Immature natural killer cell (primary cell): ENCODE results near the gene ENTPD8. TPM values are rescaled to one million over a fixed set of nuclear protein-coding genes. Genes with fewer than 3 reads are reported as not detected.

Experiments used
- DNase-seq, 3 donors: peaks; one replicate each; pipeline ENCODE4 v3.0.0; 2022; ENCODE audit warnings: mixed read lengths in 1 of 3
- H3K27ac Mint-ChIP-seq, 6 donors: one replicate each; pipeline ENCODE4 v1.8.0; 2020; ENCODE audit warnings: mixed read lengths in 6 of 6, mild to moderate bottlenecking in 5 of 6, inconsistent platforms in 4 of 6, moderate library complexity in 3 of 6
- H3K27me3 Mint-ChIP-seq, 3 donors: one replicate each; pipeline ENCODE4 v1.8.0; 2020 to 2021; ENCODE audit warnings: low read depth in 3 of 3, mild to moderate bottlenecking in 3 of 3, mixed read lengths in 3 of 3, moderate library complexity in 3 of 3, inconsistent platforms in 1 of 3
- H3K36me3 Mint-ChIP-seq, 3 donors: one replicate each; pipeline ENCODE4 v1.8.0; 2020; ENCODE audit warnings: mixed read lengths in 3 of 3, inconsistent platforms in 2 of 3, mild to moderate bottlenecking in 2 of 3
- H3K4me1 Mint-ChIP-seq, 2 donors: one replicate each; pipeline ENCODE4 v1.8.0; 2020; ENCODE audit warnings: inconsistent platforms in 2 of 2, mild to moderate bottlenecking in 2 of 2, mixed read lengths in 2 of 2, moderate library complexity in 1 of 2
- H3K4me3 Mint-ChIP-seq, 5 donors: one replicate each; pipeline ENCODE4 v1.8.0; 2020; ENCODE audit warnings: mild to moderate bottlenecking in 5 of 5, mixed read lengths in 5 of 5, inconsistent platforms in 3 of 5, moderate library complexity in 3 of 5
- H3K9me3 Mint-ChIP-seq, 6 donors: one replicate each; pipeline ENCODE4 v1.8.0; 2020; ENCODE audit warnings: mild to moderate bottlenecking in 6 of 6, mixed read lengths in 6 of 6, inconsistent platforms in 4 of 6, moderate library complexity in 3 of 6
- polyA plus RNA-seq, 3 donors: library from polyadenylated mRNA; unstranded; fragments of 300-500 nt; fragmentation: Illumina TruSeq; gene quantifications; one replicate each; pipeline ENCODE4 v1.2.3, GENCODE V29; 2021

Gene ENTPD8
- polyA plus RNA-seq = not detected

DNA sequence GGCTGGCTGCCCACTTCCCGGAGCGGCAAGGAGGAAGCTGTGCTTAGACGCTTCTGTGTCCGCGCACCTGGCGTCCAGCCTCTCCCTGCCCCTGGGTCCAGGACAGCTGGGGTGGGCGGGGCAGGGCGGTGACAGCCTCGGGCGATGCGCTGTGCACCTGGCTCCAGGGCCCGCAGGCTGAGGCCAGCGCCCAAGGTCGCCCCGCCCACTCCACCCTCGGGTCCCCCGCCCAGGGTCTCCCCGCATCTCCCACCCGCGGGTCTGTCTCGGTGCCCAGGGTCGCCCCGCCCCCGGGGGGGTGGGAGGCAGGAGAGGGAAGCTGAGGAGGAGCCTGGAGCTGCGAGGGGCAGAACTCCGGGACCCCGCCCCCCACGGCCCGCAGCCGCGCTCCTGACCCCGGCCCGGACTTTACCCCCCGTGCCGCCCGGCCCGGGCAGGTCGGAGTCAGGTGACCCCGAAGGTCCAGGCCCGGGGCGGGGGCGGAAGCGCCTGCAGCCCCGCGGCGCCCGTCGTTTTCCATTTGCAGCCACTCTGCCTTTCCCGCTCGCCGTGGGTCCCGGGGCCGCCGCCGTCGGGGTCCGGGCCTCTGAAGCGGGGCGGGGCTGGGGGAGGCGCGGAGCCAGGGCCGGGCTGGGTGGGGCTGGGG is at the start of gene ENTPD8:
TSS of gene ENTPD8 (minus strand) at position 69 of the 646 bp plus-strand sequence. CDS start 3,072 bp downstream, outside the sequence.
- DNase-seq = no peak

GRCh38 chr9:137490532-137491186 is 49.5 kb upstream of the ENTPD8 start:
- peaks cover 0 to 4% (median 2%) of the 10 kb centered on the region in 3 donors for H3K27me3 Mint-ChIP-seq
- H3K36me3 Mint-ChIP-seq = no peaks in the 10 kb centered on the region
- no peak overlapping the region for H3K4me3 Mint-ChIP-seq
- H3K9me3 Mint-ChIP-seq = no peaks in the 10 kb centered on the region
- no peak overlapping the region for H3K27ac Mint-ChIP-seq
- peaks cover 0 to 4% of the 10 kb centered on the region in 2 donors for H3K4me1 Mint-ChIP-seq
- DNase-seq = no peak

More for the DNA sequence above, at the start of gene ENTPD8:
- peak within 1 kb of the TSS; percentile 57 to 84 (median 77) for H3K4me3 Mint-ChIP-seq
- no peaks in the 10 kb centered on the region for H3K9me3 Mint-ChIP-seq
- peaks cover 1 to 16% (median 5%) of the 10 kb centered on the region in 3 donors for H3K27me3 Mint-ChIP-seq
- H3K4me1 Mint-ChIP-seq = peaks cover 15 to 16% of the 10 kb centered on the region in 2 donors
- peak within 1 kb of the TSS in 4 of 6 donors; percentile 30 to 70 (median 59) for H3K27ac Mint-ChIP-seq
- H3K36me3 Mint-ChIP-seq = peaks cover 0 to 3% (median 0%) of the 10 kb centered on the region in 3 donors

DNA sequence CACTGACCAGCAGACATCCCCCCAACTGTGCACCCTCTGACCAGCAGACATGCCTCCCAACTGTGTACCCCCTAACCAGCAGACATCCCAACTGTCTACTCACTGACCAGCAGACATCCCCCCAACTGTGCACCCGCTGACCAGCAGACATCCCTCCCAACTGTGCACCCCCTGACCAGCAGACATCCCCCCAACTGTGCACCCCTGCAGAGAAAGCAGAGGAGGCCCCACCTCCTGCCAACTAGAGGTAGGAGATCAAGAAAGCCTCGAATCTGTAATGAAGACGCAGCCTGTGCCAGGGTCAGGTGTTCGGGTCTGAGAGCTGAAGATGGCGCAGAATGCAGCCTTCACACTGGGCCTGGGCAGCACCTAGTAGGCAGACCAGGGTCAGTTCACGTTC is 47.7 kb upstream of the ENTPD8 start:
- no peak for DNase-seq
- no peak overlapping the region for H3K27ac Mint-ChIP-seq
- no peaks in the 10 kb centered on the region for H3K9me3 Mint-ChIP-seq
- peaks cover 0 to 4% (median 4%) of the 10 kb centered on the region in 3 donors for H3K27me3 Mint-ChIP-seq
- no peaks in the 10 kb centered on the region for H3K36me3 Mint-ChIP-seq
- no peak overlapping the region for H3K4me3 Mint-ChIP-seq
- H3K4me1 Mint-ChIP-seq = peaks cover 0 to 2% of the 10 kb centered on the region in 2 donors

- Mint-ChIP-seq H3K27ac (no peak overlapping the region), H3K36me3 (no peaks in the 10 kb centered on the region), H3K9me3 (no peaks in the 10 kb centered on the region), H3K4me3 (no peak overlapping the region), H3K27me3 (peaks cover 0 to 4% (median 4%) of the 10 kb centered on the region in 3 donors), H3K4me1 (peaks cover 0 to 2% of the 10 kb centered on the region in 2 donors)
- no peak for DNase-seq
These were observed 47.1 kb upstream of the ENTPD8 start for GRCh38 chr9:137488327-137488653.

GRCh38 chr9:137487454-137488326 is 46.5 kb upstream of the ENTPD8 start:
- H3K27ac Mint-ChIP-seq = no peak overlapping the region
- H3K9me3 Mint-ChIP-seq = no peaks in the 10 kb centered on the region
- H3K36me3 Mint-ChIP-seq = no peaks in the 10 kb centered on the region
- peaks cover 0 to 4% (median 4%) of the 10 kb centered on the region in 3 donors for H3K27me3 Mint-ChIP-seq
- H3K4me3 Mint-ChIP-seq = no peak overlapping the region
- DNase-seq = no peak
- H3K4me1 Mint-ChIP-seq = peaks cover 0 to 2% of the 10 kb centered on the region in 2 donors

GRCh38 chr9:137486545-137487453 is 45.6 kb upstream of the ENTPD8 start:
- peaks cover 0 to 4% (median 4%) of the 10 kb centered on the region in 3 donors for H3K27me3 Mint-ChIP-seq
- no peaks in the 10 kb centered on the region for H3K36me3 Mint-ChIP-seq
- H3K4me1 Mint-ChIP-seq = peaks cover 0 to 5% of the 10 kb centered on the region in 2 donors
- no peak for DNase-seq
- no peak overlapping the region for H3K4me3 Mint-ChIP-seq
- no peak overlapping the region for H3K27ac Mint-ChIP-seq
- no peaks in the 10 kb centered on the region for H3K9me3 Mint-ChIP-seq

DNA sequence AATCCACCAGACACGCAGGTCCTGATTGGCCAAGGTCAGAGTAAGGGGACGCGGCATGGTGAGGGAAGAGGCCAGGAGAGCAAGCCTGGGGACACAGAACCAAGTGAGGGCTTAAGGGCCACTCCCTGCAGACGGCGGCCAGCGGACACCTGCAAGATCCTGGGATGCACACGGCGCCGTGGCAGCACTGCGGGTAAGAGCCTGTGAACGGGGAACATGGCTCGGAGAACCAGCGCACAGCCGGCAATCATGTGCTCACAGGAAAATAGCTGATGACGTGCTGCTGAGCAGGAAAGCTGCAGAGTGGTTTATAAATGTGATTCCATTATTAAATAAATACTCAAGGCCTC is 45.0 kb upstream of the ENTPD8 start:
- Mint-ChIP-seq H3K9me3 (no peaks in the 10 kb centered on the region), H3K27ac (no peak overlapping the region), H3K36me3 (no peaks in the 10 kb centered on the region), H3K4me3 (no peak overlapping the region), H3K27me3 (peaks cover 0 to 4% (median 4%) of the 10 kb centered on the region in 3 donors), H3K4me1 (peaks cover 0 to 11% of the 10 kb centered on the region in 2 donors)
- DNase-seq = no peak

- Mint-ChIP-seq H3K27me3 (peaks cover 0 to 4% (median 4%) of the 10 kb centered on the region in 3 donors), H3K36me3 (no peaks in the 10 kb centered on the region), H3K27ac (no peak overlapping the region), H3K4me1 (peaks cover 0 to 11% of the 10 kb centered on the region in 2 donors), H3K9me3 (no peaks in the 10 kb centered on the region), H3K4me3 (no peak overlapping the region)
- no peak for DNase-seq
These were observed 44.4 kb upstream of the ENTPD8 start for GRCh38 chr9:137485343-137486140.

GRCh38 chr9:137484551-137485315 is 43.6 kb upstream of the ENTPD8 start:
- H3K9me3 Mint-ChIP-seq = no peaks in the 10 kb centered on the region
- no peak overlapping the region for H3K4me3 Mint-ChIP-seq
- peaks cover 0 to 11% of the 10 kb centered on the region in 2 donors for H3K4me1 Mint-ChIP-seq
- DNase-seq = no peak
- H3K36me3 Mint-ChIP-seq = no peaks in the 10 kb centered on the region
- peaks cover 0 to 4% (median 2%) of the 10 kb centered on the region in 3 donors for H3K27me3 Mint-ChIP-seq
- H3K27ac Mint-ChIP-seq = no peak overlapping the region

DNA sequence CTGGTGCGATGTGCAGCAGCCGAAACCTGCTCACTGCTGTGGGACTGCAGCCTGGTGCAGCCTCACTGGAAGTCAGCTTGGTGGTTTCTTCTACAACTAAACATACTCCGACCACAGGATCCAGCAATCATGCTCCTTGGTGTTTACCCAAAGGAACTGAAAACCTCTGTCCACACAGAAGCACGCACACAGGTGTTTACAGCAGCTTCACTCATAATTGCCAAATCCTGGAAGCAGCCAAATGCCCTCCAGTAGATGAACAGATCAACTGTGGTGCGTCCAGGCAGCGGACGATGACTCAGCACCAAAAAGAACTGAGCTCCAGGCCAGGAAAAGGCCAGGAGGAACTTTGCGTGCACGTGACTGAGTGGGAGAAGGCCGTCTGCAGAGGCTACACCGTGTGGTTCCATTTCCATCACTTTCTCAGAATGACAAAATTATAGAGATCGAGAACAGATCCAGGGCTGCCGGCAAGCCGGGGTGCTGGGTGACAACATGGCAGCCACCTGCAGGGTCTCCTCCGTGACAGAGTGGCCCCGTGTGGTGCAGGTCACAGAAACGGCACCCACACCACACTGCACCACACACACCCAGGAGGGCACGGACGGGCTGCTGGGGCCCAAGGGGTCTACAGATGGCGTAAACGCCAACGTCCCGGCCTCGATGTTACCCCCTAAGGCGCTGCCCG is 41.1 kb upstream of the ENTPD8 start:
- peaks cover 0 to 3% (median 0%) of the 10 kb centered on the region in 3 donors for H3K36me3 Mint-ChIP-seq
- H3K9me3 Mint-ChIP-seq = no peaks in the 10 kb centered on the region
- H3K4me3 Mint-ChIP-seq = no peak overlapping the region
- H3K4me1 Mint-ChIP-seq = peaks cover 0 to 11% of the 10 kb centered on the region in 2 donors
- peaks cover 0 to 2% (median 0%) of the 10 kb centered on the region in 3 donors for H3K27me3 Mint-ChIP-seq
- DNase-seq = no peak
- peak overlapping the region in 1 of 6 donors; percentile 61 for H3K27ac Mint-ChIP-seq
